ENCODE data around the gene FBXW12. TPM values are rescaled to one million over a fixed set of nuclear protein-coding genes. Genes with fewer than 3 reads are reported as not detected.

The FBXW12 gene
- total and polyA plus RNA-seq, 2 of the 8 experiments (the other 6 are each of a cell fraction or from before 2014, with no cell fraction given) = 0.35 to 0.85 TPM

DNA sequence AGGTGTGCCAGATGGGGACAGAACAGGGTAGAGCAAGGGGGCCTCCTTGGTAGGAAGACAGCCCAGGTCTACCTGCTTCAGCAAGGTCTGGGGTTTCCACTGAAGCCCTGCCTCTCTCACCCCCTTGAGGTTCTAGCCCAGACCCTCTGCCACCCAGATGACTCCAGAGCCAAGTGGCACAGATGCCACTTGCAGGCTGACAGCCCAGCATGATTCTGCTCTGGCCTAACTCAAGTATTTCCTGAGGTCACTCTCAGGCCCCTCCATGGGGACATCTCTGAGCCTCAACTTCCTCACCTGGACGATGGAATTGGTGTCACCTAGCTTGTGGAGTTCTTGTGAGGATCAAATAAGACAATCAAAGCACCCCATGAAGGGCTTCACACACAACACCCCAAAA is 34.0 kb downstream of the FBXW12 start:
- Histone ChIP-seq H2BK5ac (ENCODE audit: low read depth, low read length) (no peak overlapping the region), H3K23me2 (ENCODE audit: low read depth, low read length) (no peaks in the 10 kb centered on the region), H2AFZ (ENCODE audit: low read length) (no peak overlapping the region), H3K79me1 (ENCODE audit: low read depth, low read length) (no peaks in the 10 kb centered on the region), H3K4me1 (replicated peaks in 1 of 4; ENCODE audit: control insufficient read depth in 3 of 4, insufficient read depth in 4 of 4, low read length in 3 of 4) (no peaks in the 10 kb centered on the region), H4K5ac (ENCODE audit: insufficient read length, low read depth, low read length) (no peak overlapping the region), H3K4me3 (ENCODE audit: extremely low read depth in 1 of 4, insufficient read depth in 2 of 4, low read depth in 3 of 4, low read length in 4 of 4) (no peak overlapping the region), H4K8ac (ENCODE audit: extremely low read depth, insufficient read depth, low read length) (no peak overlapping the region; the same call in 1 of the 2 replicates), H2BK15ac (ENCODE audit: low read length) (no peak overlapping the region), H2BK120ac (replicated peaks; ENCODE audit: low read depth, low read length) (no peak overlapping the region), H3K9me3 (ENCODE audit: insufficient read depth in 2 of 2, low read depth in 1 of 2, low read length in 1 of 2) (no peaks in the 10 kb centered on the region), H3K56ac (replicated peaks; ENCODE audit: insufficient read length, low read depth, low read length) (no peak overlapping the region), H2BK12ac (ENCODE audit: low read depth, low read length) (no peak overlapping the region), H3K9ac (replicated peaks in 1 of 4; ENCODE audit: extremely low read depth in 1 of 4, low read depth in 3 of 4, low read length in 3 of 4) (no peak overlapping the region), H3K27me3 (replicated peaks in 1 of 4; ENCODE audit: control insufficient read depth in 3 of 4, extremely low read depth in 1 of 4, insufficient read depth in 3 of 4, low read length in 3 of 4) (no peaks in the 10 kb centered on the region), H3K18ac (ENCODE audit: extremely low read depth, low read length) (no peak overlapping the region), H3K23ac (ENCODE audit: insufficient read length) (no peak overlapping the region), H4K20me1 (replicated peaks in 1 of 2; ENCODE audit: control insufficient read depth in 1 of 2, insufficient read depth in 2 of 2, low read length in 2 of 2) (peaks cover 3 to 24% of the 10 kb centered on the region in 2 experiments), H4K91ac (replicated peaks; ENCODE audit: insufficient read length, low read length) (no peak overlapping the region), H2BK20ac (ENCODE audit: low read length) (no peak overlapping the region), H2AK5ac (ENCODE audit: low read depth, low read length) (no peak overlapping the region), H3K36me3 (ENCODE audit: control insufficient read depth in 2 of 4, insufficient read depth in 4 of 4, low read length in 3 of 4) (peaks cover 43 to 72% (median 67%) of the 10 kb centered on the region in 4 experiments), H3K4ac (replicated peaks; ENCODE audit: insufficient read length, low read depth, low read length) (no peak overlapping the region), H3K27ac (ENCODE audit: low read depth, low read length) (no peak overlapping the region; the same call in 1 of the 2 replicates), H3K79me2 (ENCODE audit: control insufficient read depth in 1 of 2, insufficient read depth in 2 of 2, low read length in 2 of 2) (no peaks in the 10 kb centered on the region), H3K4me2 (ENCODE audit: insufficient read depth in 1 of 2, low read depth in 2 of 2, low read length in 2 of 2) (no peak overlapping the region), H3K14ac (ENCODE audit: insufficient read length) (no peak overlapping the region)
- POLR2A ChIA-PET (ENCODE audit: partially characterized antibody) = interaction anchor here (20.2 kb wide), 1 partner anchor 17 kb away, joined by 650 read pairs; the partner anchor contains the start of gene PLXNB1
- 87% methylated on average over 1 of the region's 1 CpG; no CpG with 5 or more reads in 1 of the 2 experiments for WGBS, 2 experiments (ENCODE audit: extremely low coverage in 1 of 2, insufficient coverage in 1 of 2, insufficient read length in 1 of 2, insufficient replicate concordance in 2 of 2, low coverage in 1 of 2, low lambda C conversion rate in 2 of 2, missing lambda C conversion rate in 1 of 2)
- FAIRE-seq = no peak
- CTCF ChIA-PET (ENCODE audit: partially characterized antibody) = interaction anchor here (2.5 to 9.2 kb wide), 4 partner anchors 10 to 142 kb away, joined by 7 to 130 read pairs (median 52); no protein-coding TSS in a partner anchor
- no peak for DNase-seq (ENCODE audit: low read depth in 1 of 2, low spot score in 2 of 2)
- TF ChIP-seq GABPA (IDR thresholded peaks at IDR 0.05; ENCODE audit: borderline replicate concordance, insufficient read depth, low read length) (no peak), KDM4A (IDR thresholded peaks at IDR 0.05; ENCODE audit: low read depth, low read length, severe bottlenecking) (no peak), POU5F1 (IDR thresholded peaks at IDR 0.05; ENCODE audit: low read depth, low read length) (no peak), SIN3A (conservative IDR thresholded peaks at IDR 0.05 in 1 of 2, IDR thresholded peaks at IDR 0.05 in 1 of 2; ENCODE audit: low read depth in 1 of 2, low read length in 2 of 2) (no peak), RBBP5 (IDR thresholded peaks at IDR 0.05; ENCODE audit: borderline replicate concordance, low read depth, low read length) (no peak), EP300 (IDR thresholded peaks at IDR 0.05; ENCODE audit: borderline replicate concordance in 1 of 2, low read depth in 2 of 2, low read length in 2 of 2) (no peak), RNF2 (IDR thresholded peaks at IDR 0.05; ENCODE audit: borderline replicate concordance, low read depth, low read length, missing control alignments, poor library complexity, severe bottlenecking) (no peak), BRCA1 (IDR thresholded peaks at IDR 0.05; ENCODE audit: low read depth, low read length) (no peak), CTBP2 (IDR thresholded peaks at IDR 0.05; ENCODE audit: borderline replicate concordance, insufficient read depth, insufficient read length, low read length) (no peak), ASH2L (IDR thresholded peaks at IDR 0.05; ENCODE audit: low read length) (no peak), HDAC6 (IDR thresholded peaks at IDR 0.05; ENCODE audit: low read depth, low read length) (no peak), HDAC2 (IDR thresholded peaks at IDR 0.05; ENCODE audit: borderline replicate concordance in 1 of 2, low read depth in 2 of 2, low read length in 2 of 2) (no peak)

Data from H1 (cell line).